Activated T-cell treated with anti-CD3 and anti-CD28 coated beads, Interleukin-2, amount 50 U/mL, for 24 hours (primary cell): ENCODE data around the gene HK1.
"Not testable (repeated sequence)": the region's sequence is repeated elsewhere in the genome, so short reads cannot be mapped to it uniquely, and the experiment has no call there.

Experiments
- DNase-seq: peaks from one replicate; pipeline ENCODE4 v3.0.0-alpha.2; 2020
- H3K27ac Mint-ChIP-seq: 2 replicates; pipeline ENCODE4 v1.8.0; 2020; ENCODE audit warnings: mild to moderate bottlenecking, mixed read lengths
- H3K27me3 Mint-ChIP-seq: 2 replicates; pipeline ENCODE4 v1.8.0; 2020; ENCODE audit warnings: mixed read lengths
- H3K36me3 Mint-ChIP-seq: 2 replicates; pipeline ENCODE4 v1.8.0; 2020; ENCODE audit warnings: low read depth, mixed read lengths
- H3K4me1 Mint-ChIP-seq: 2 replicates; pipeline ENCODE4 v1.8.0; 2020; ENCODE audit warnings: low read depth, mixed read lengths
- H3K4me3 Mint-ChIP-seq: 2 replicates; pipeline ENCODE4 v1.8.0; 2020; ENCODE audit warnings: mild to moderate bottlenecking, moderate library complexity, mixed read lengths
- H3K9me3 Mint-ChIP-seq: 2 replicates; pipeline ENCODE4 v1.8.0; 2020; ENCODE audit warnings: mixed read lengths

The HK1 gene

GRCh38 chr10:69435966-69436520, 157.7 kb downstream of the HK1 start:
- Mint-ChIP-seq H3K27ac (no peak overlapping the region), H3K4me3 (no peak overlapping the region), H3K9me3 (no peaks in the 10 kb centered on the region), H3K27me3 (peaks cover 4% of the 10 kb centered on the region), H3K4me1 (no peaks in the 10 kb centered on the region), H3K36me3 (no peaks in the 10 kb centered on the region)
- no peak for DNase-seq

- DNase-seq = no peak
- Mint-ChIP-seq H3K36me3 (no peaks in the 10 kb centered on the region), H3K27me3 (peaks cover 4% of the 10 kb centered on the region), H3K27ac (no peak overlapping the region), H3K4me3 (no peak overlapping the region), H3K9me3 (no peaks in the 10 kb centered on the region), H3K4me1 (no peaks in the 10 kb centered on the region)
Observed at GRCh38 chr10:69437321-69438259, 159.3 kb downstream of the HK1 start.

- no peak for DNase-seq
- Mint-ChIP-seq H3K4me3 (no peak overlapping the region), H3K27ac (no peak overlapping the region), H3K27me3 (peaks cover 4% of the 10 kb centered on the region), H3K4me1 (no peaks in the 10 kb centered on the region), H3K36me3 (no peaks in the 10 kb centered on the region), H3K9me3 (no peaks in the 10 kb centered on the region)
Observed at GRCh38 chr10:69438536-69439349, 160.4 kb downstream of the HK1 start.

GRCh38 chr10:69439350-69439739, 161.0 kb downstream of the HK1 start:
- H3K9me3 Mint-ChIP-seq = no peaks in the 10 kb centered on the region
- H3K36me3 Mint-ChIP-seq = no peaks in the 10 kb centered on the region
- no peak overlapping the region for H3K27ac Mint-ChIP-seq
- DNase-seq = no peak
- no peak overlapping the region for H3K4me3 Mint-ChIP-seq
- H3K4me1 Mint-ChIP-seq = no peaks in the 10 kb centered on the region
- H3K27me3 Mint-ChIP-seq = peaks cover 6% of the 10 kb centered on the region

- no peak for DNase-seq
- H3K9me3 Mint-ChIP-seq = no peaks in the 10 kb centered on the region
- peaks cover 7% of the 10 kb centered on the region for H3K27me3 Mint-ChIP-seq
- H3K36me3 Mint-ChIP-seq = no peaks in the 10 kb centered on the region
- H3K4me3 Mint-ChIP-seq = no peak overlapping the region
- no peak overlapping the region for H3K27ac Mint-ChIP-seq
- H3K4me1 Mint-ChIP-seq = no peaks in the 10 kb centered on the region
Observed at GRCh38 chr10:69439813-69440506, 161.7 kb downstream of the HK1 start.

GRCh38 chr10:69443354-69443753, 165.1 kb downstream of the HK1 start:
- Mint-ChIP-seq H3K27ac (no peak overlapping the region), H3K36me3 (no peaks in the 10 kb centered on the region), H3K4me3 (no peak overlapping the region), H3K9me3 (no peaks in the 10 kb centered on the region), H3K4me1 (no peaks in the 10 kb centered on the region), H3K27me3 (peaks cover 8% of the 10 kb centered on the region)
- DNase-seq = no peak

GRCh38 chr10:69445041-69445440, 166.7 kb downstream of the HK1 start:
- H3K27ac Mint-ChIP-seq = no peak overlapping the region
- no peak overlapping the region for H3K4me3 Mint-ChIP-seq
- DNase-seq = no peak
- no peaks in the 10 kb centered on the region for H3K36me3 Mint-ChIP-seq
- peaks cover 5% of the 10 kb centered on the region for H3K27me3 Mint-ChIP-seq
- no peaks in the 10 kb centered on the region for H3K9me3 Mint-ChIP-seq
- peaks cover 4% of the 10 kb centered on the region for H3K4me1 Mint-ChIP-seq

- Mint-ChIP-seq H3K27me3 (peaks cover 5% of the 10 kb centered on the region), H3K4me1 (peaks cover 7% of the 10 kb centered on the region), H3K4me3 (no peak overlapping the region), H3K36me3 (no peaks in the 10 kb centered on the region), H3K9me3 (no peaks in the 10 kb centered on the region), H3K27ac (no peak overlapping the region)
- no peak for DNase-seq
Observed at GRCh38 chr10:69446229-69446628, 167.9 kb downstream of the HK1 start.

GRCh38 chr10:69446650-69447151, 168.4 kb downstream of the HK1 start:
- Mint-ChIP-seq H3K9me3 (no peaks in the 10 kb centered on the region), H3K27me3 (peaks cover 5% of the 10 kb centered on the region), H3K4me1 (peaks cover 10% of the 10 kb centered on the region), H3K4me3 (no peak overlapping the region), H3K27ac (no peak overlapping the region), H3K36me3 (no peaks in the 10 kb centered on the region)
- no peak for DNase-seq

GRCh38 chr10:69449841-69450240, 171.5 kb downstream of the HK1 start:
- no peaks in the 10 kb centered on the region for H3K36me3 Mint-ChIP-seq
- peaks cover 16% of the 10 kb centered on the region for H3K4me1 Mint-ChIP-seq
- DNase-seq = peak; percentile 59

GRCh38 chr10:69450395-69450794, 172.1 kb downstream of the HK1 start:
- peaks cover 16% of the 10 kb centered on the region for H3K4me1 Mint-ChIP-seq
- H3K9me3 Mint-ChIP-seq, DNase-seq, H3K27me3 Mint-ChIP-seq, H3K27ac Mint-ChIP-seq, H3K36me3 Mint-ChIP-seq, H3K4me3 Mint-ChIP-seq: not testable (repeated sequence)

More at GRCh38 chr10:69449841-69450240, 171.5 kb downstream of the HK1 start:
- H3K4me3 Mint-ChIP-seq = no peak overlapping the region
- H3K27ac Mint-ChIP-seq = no peak overlapping the region
- no peaks in the 10 kb centered on the region for H3K9me3 Mint-ChIP-seq
- H3K27me3 Mint-ChIP-seq = peaks cover 8% of the 10 kb centered on the region

- Mint-ChIP-seq H3K4me3 (peak within 1 kb of the TSS; percentile 81), H3K27me3 (peaks cover 5% of the 10 kb centered on the region), H3K9me3 (no peaks in the 10 kb centered on the region), H3K36me3 (no peaks in the 10 kb centered on the region), H3K27ac (no peak within 1 kb of the TSS), H3K4me1 (peaks cover 16% of the 10 kb centered on the region)
- DNase-seq = peak; percentile 88
Observed at GRCh38 chr10:69451209-69451783, 173.0 kb downstream of the HK1 start, which contains the start of gene TSPAN15. TSPAN15 (plus strand) TSS chr10:69451465; CDS start chr10:69451595, 130 bp downstream.
